ENCODE results near the gene OR52I2. TPM values are rescaled to one million over a fixed set of nuclear protein-coding genes. Genes with fewer than 3 reads are reported as not detected.

OR52I2 gene
- total and polyA plus RNA-seq, 8 donors = not detected

DNA sequence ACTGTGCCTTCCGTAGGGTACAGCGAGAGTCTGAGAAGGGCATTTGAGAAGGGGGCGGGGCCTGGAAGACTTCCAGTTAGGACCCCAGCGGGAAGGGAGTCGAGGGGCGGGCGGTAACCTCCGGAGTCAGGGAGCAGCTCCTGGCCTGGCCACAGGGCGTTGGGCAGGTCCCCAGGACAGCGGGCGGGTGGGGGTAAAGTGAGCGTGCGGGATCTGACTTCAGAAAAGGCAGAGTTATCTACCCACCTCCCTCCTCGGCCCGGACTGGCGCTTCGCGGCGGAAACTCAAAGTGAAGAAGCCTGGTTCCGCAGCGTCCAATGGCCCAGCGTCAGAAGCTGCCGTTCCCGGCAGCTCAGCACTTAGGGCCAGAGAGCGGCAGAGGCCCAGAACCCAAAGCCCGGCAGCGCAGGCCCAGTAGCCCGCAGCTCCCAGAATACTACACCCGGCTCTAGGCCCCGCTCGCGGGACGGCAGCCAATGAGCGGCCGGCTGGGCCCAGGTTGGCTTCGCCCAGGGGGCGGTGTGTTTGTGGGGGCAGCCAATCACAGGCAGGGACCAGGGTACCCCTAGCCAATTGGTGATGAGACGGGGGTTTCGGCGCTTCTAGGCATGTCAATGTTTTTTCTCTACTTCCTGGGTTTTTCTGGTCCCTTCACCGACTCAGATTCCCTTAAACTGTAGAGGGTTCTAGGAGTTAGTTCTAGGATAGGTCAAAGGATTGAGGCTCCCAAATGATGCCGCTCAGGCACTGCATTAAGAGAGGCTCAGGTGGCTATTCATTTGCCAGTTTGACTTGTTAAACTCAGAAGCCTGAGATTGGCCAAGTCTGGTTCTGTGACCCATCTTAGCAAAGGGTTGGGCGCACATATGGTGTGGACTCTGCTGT lies 26.5 kb downstream of the OR52I2 start, which contains the start of gene TRIM68:
Gene TRIM68 (minus strand): TSS at position 451 of the 886 bp plus-strand sequence. CDS start 2,727 bp downstream, outside the sequence.
- Histone ChIP-seq H3K4me1 (peaks cover 18 to 37% (median 26%) of the 10 kb centered on the region in 4 donors), H3K36me3 (peaks cover 5 to 24% (median 22%) of the 10 kb centered on the region in 4 donors), H3K27ac (peak within 1 kb of the TSS; percentile 92 to 93 (median 92)), H3K4me3 (peak within 1 kb of the TSS; percentile 61 to 75 (median 68)), H3K27me3 (no peaks in the 10 kb centered on the region), H3K9me3 (no peaks in the 10 kb centered on the region)
- TF ChIP-seq POLR2A (IDR thresholded peaks at IDR 0.05) (peak in 1 of 4 donors; percentile 46), POLR2AphosphoS5 (IDR thresholded peaks at IDR 0.05) (peak; percentile 35 to 80 (median 77)), EP300 (IDR thresholded peaks at IDR 0.05) (no peak)
- TF ChIP-seq, protein P1, sequence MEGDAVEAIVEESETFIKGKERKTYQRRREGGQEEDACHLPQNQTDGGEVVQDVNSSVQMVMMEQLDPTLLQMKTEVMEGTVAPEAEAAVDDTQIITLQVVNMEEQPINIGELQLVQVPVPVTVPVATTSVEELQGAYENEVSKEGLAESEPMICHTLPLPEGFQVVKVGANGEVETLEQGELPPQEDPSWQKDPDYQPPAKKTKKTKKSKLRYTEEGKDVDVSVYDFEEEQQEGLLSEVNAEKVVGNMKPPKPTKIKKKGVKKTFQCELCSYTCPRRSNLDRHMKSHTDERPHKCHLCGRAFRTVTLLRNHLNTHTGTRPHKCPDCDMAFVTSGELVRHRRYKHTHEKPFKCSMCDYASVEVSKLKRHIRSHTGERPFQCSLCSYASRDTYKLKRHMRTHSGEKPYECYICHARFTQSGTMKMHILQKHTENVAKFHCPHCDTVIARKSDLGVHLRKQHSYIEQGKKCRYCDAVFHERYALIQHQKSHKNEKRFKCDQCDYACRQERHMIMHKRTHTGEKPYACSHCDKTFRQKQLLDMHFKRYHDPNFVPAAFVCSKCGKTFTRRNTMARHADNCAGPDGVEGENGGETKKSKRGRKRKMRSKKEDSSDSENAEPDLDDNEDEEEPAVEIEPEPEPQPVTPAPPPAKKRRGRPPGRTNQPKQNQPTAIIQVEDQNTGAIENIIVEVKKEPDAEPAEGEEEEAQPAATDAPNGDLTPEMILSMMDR (IDR thresholded peaks at IDR 0.05) = no peak
- intact Hi-C loops (cut with DNase I; ENCODE audit: low total_unique reads) = no loop called here
- 4 to 7% (median 4%) methylated on average over 28 to 43 of the region's 43 CpGs for WGBS, 5 donors
- peak; percentile 96 to 98 for DNase-seq

DNA sequence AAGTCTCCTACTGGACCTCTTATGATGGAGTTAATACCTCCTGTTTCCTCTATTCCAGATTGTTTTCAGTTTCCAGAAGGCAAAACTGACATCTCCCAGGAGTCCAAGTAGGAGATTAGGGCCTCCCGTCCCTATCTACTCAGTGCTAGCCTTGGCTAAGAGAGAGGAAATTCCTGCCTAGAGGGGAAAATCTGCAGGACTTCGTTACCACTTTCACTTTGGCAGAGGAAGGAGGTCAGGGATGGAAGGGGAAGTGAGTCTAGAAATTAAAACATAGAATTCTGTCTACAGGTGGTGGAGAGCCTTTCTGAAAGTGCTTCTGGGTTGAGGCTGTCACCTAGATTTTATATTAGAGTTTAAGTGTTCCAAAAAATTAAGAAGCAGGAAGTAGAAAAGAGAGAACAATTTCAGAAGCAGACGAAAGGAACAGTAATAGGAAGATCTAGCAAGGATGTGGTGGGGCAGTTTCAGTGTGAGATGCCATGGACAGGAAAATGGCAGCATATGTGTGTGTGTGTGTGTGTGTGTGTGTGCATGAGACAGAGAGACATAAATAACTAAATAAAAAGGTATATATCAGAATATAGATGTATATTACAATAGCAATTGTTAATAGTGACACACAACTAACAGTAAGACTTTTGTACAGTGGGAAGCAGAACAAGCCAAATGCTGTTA lies 28.9 kb downstream of the OR52I2 start:
- WGBS, 5 donors = 18 to 28% (median 22%) methylated on average over 3 of the region's 3 CpGs
- Histone ChIP-seq H3K4me3 (peak overlapping the region in 1 of 4 donors; percentile 8), H3K27me3 (no peaks in the 10 kb centered on the region), H3K36me3 (no peaks in the 10 kb centered on the region), H3K9me3 (no peaks in the 10 kb centered on the region), H3K4me1 (peaks cover 18 to 37% (median 21%) of the 10 kb centered on the region in 4 donors), H3K27ac (peak overlapping the region in 3 of 5 donors; percentile 16 to 45 (median 43))
- TF ChIP-seq POLR2AphosphoS5 (IDR thresholded peaks at IDR 0.05) = no peak
- no peak for TF ChIP-seq POLR2A (IDR thresholded peaks at IDR 0.05)
- TF ChIP-seq EP300 (IDR thresholded peaks at IDR 0.05) = no peak
- TF ChIP-seq, protein P1 (IDR thresholded peaks at IDR 0.05) = no peak
- no peak for DNase-seq
- intact Hi-C loops (cut with DNase I; ENCODE audit: low total_unique reads) = no loop called here

- Histone ChIP-seq H3K9me3 (no peaks in the 10 kb centered on the region), H3K27me3 (no peaks in the 10 kb centered on the region), H3K4me1 (peaks cover 3 to 25% (median 5%) of the 10 kb centered on the region in 4 donors), H3K4me3 (no peak overlapping the region), H3K27ac (no peak overlapping the region), H3K36me3 (no peaks in the 10 kb centered on the region)
- WGBS, 5 donors = 79 to 93% (median 91%) methylated on average over 2 of the region's 2 CpGs
- TF ChIP-seq EP300 (IDR thresholded peaks at IDR 0.05) = no peak
- TF ChIP-seq POLR2A (IDR thresholded peaks at IDR 0.05) = no peak
- TF ChIP-seq, protein P1 (IDR thresholded peaks at IDR 0.05) = no peak
- TF ChIP-seq POLR2AphosphoS5 (IDR thresholded peaks at IDR 0.05) = no peak
- intact Hi-C loops (cut with DNase I; ENCODE audit: low total_unique reads) = no loop called here
- DNase-seq = no peak
These were observed 30.4 kb downstream of the OR52I2 start for GRCh38 chr11:4611986-4612385.

DNA sequence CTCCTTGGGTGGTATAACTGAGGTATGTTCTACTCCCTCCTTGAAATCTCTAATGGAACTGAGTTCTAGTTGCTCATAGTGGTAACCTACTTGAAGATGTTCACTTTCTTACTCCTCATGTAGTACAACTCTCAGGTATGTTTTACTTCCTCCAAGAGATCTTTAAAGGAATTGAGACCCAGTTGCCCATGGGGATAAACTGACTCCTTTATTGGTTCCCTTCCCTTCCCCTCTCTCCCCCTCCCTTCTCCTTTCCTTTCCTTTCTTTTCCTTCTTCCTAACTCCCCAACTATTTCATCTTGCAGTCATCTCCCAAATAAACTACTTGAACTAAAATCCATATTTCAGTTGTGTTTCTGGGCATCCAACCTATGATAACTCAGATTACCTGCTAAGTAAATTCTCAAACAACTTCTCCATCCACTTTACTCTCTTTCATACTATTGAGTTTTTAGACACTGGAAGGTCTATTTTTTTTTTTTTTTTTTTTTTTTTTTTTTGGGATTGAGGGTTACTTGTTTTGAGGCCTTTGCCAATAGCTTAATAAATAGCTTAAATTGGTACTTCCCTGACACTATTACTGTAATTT lies 34.4 kb downstream of the OR52I2 start:
- DNase-seq = no peak
- intact Hi-C loops (cut with DNase I; ENCODE audit: low total_unique reads) = no loop called here
- TF ChIP-seq POLR2AphosphoS5 (IDR thresholded peaks at IDR 0.05) (no peak), POLR2A (IDR thresholded peaks at IDR 0.05) (no peak), EP300 (IDR thresholded peaks at IDR 0.05) (no peak)
- TF ChIP-seq, protein P1 (IDR thresholded peaks at IDR 0.05) = no peak
- H3K4me1 ChIP-seq = no peaks in the 10 kb centered on the region
- no peaks in the 10 kb centered on the region for H3K36me3 ChIP-seq
- no peak overlapping the region for H3K4me3 ChIP-seq
- H3K27me3 ChIP-seq = no peaks in the 10 kb centered on the region
- H3K27ac ChIP-seq = no peak overlapping the region
- no peaks in the 10 kb centered on the region for H3K9me3 ChIP-seq
